NCI-H187 treated with DMSO at 0.1 percent for 48 hours (cell line): ENCODE data around the gene XPC.

Experiments used
- DNase-seq: peaks from one replicate; lab custom pipeline; 2025; lab: John Stamatoyannopoulos, UW

Gene XPC

DNA sequence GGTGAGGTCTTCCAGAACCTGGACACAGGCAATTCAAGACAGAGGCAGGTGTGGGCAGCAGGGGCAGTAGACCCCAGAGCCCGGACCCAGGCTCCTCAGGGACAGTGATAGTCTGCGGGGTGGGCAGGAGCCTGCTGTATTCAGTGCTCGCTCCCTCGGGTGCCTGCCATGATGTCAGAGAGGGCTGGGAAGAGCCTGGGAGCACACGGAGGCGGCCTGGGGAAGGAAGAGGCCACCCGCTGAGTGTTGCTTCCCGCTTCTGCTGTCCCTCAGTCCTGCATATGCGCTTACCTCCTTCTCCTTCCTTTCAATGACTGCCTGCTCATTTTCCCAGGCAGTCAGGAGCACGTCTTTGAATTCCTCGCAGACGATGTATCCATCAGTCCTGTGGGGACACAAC is 30.8 kb downstream of the XPC start:
- DNase-seq, result no peak

DNA sequence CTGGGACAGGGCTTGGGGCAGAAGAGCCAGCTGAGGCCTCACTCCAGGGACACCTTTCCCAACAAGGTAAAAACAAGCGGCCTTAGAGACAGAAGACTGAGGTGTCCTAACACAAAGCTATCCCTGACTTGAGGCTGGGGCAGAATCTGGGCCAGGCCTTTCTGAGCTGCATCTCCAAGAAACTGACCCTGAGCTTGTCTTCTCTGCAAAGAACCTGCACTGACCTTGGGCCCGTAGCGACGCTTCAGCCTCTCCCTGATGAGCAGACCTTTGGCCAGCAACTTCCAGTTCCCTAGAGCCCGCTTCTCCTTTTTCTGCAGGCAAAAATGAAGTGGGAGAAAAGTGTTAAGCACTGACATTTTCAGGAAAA is 31.4 kb downstream of the XPC start:
- no peak for DNase-seq

DNA sequence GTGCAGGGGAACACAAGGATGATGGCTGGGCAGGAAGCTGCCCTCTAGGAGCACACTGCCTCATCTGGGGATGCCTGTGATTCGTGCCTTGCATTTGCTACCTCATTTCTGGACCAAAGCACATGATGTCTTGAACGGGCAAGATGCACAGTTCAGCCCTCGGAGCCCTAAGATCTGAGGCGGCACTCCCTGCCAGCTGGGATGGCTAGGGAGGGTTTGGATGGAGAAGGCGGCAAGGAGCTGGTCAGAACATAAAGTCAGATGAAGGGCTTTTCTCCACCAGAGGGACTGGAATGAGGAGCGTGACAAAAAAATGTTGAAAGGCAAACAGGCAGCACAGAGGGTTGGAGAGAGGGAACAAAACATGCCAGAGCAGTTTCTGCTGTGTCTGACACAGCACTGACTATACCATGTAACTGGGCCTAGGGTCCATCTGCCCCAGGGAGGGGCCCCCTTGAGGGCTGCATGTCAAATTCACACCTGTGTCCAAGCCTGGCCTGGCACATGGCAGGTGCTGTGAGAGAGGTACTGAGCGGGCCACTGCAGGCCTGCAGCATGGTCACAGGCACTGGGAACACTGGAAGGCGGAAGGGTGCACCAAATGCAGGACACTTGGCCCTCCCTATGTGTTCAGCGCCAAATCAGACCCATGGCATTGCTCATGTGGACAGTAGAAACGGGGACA is 31.9 kb downstream of the XPC start:
- DNase-seq, result no peak

DNA sequence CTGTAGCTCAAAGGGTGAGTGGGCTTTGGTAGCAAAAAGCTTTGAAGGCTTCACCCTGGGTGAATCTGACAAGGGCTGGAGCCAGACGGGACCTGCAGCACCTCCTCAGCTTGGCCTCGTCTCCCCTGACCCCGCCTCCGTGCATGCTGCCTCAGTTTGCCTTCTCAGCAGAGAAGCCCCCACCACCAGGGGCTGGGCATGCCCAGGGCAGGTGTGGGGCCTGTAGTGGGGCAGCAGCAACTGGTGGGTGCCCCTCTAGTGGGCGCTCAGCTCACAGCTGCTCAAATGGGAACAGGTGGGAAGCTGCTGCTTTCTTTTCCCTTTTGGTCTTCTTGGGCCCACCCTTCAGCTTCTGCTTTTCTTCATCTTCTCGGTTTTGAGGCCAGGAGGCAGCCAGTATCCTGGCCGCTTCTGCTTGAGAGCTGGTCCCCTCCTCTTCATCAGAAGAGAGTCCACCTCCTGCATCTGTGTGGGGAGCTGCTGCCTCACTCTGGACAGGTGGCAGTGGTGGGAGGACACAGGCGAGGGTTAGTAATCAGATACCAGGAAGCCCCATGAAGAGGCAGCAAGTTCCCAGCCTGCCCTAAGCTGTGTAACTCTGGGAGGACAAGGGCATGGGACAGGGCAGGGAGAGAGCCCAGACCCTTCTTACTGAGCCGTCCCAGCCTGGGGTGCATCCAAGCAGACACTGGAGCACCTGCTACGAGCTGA is 32.6 kb downstream of the XPC start:
- no peak for DNase-seq

DNA sequence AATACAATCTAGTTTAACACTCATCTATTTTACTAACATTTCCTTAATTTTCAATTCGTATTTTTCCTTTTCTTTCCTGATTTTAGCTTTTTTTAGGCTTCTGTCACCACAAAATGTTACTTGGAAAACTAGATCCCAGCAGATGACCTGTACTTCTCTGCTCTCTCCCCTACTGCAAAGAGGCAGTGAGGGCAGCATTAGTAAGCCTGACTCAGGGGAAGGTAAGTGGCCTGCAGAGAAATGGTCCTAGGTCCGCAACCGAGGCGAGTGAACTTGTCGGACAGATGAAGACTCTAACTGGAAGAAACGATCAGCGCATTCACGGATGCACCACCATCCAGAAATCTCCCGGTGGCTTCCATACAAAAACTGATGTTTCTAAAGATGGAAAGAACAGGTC is 33.2 kb downstream of the XPC start:
- no peak for DNase-seq

DNA sequence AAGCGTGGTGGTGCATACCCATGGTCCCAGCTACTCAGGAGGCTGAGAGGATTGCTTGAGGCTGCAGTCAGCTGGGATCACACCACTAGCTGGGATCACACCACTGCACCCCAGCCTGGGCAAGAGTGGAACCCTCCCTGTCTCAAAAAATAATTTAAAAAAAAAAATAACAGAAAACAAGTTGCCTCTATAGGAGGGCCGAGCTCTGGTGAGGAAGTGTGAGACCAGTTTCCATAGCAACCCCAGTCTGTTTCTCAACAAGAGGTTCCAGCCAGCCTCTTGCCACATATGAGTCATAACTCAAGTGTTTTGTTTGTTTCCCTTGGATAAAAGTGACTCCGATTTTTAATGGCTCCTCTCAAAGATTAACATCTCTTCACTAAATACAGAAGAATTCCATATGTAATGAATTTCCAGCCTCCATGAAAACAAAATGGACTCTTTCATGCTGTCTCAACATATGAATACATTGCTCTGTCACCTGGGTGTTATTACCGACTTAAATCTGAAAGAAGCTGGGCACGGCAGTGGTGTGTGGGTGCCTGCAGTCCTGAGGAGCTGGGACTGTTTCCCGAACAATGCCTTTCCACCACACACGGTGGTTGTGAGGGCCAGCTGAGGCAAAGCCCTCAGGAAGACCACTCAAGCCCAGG is 33.9 kb downstream of the XPC start:
- DNase-seq, result peak; percentile 26

DNA sequence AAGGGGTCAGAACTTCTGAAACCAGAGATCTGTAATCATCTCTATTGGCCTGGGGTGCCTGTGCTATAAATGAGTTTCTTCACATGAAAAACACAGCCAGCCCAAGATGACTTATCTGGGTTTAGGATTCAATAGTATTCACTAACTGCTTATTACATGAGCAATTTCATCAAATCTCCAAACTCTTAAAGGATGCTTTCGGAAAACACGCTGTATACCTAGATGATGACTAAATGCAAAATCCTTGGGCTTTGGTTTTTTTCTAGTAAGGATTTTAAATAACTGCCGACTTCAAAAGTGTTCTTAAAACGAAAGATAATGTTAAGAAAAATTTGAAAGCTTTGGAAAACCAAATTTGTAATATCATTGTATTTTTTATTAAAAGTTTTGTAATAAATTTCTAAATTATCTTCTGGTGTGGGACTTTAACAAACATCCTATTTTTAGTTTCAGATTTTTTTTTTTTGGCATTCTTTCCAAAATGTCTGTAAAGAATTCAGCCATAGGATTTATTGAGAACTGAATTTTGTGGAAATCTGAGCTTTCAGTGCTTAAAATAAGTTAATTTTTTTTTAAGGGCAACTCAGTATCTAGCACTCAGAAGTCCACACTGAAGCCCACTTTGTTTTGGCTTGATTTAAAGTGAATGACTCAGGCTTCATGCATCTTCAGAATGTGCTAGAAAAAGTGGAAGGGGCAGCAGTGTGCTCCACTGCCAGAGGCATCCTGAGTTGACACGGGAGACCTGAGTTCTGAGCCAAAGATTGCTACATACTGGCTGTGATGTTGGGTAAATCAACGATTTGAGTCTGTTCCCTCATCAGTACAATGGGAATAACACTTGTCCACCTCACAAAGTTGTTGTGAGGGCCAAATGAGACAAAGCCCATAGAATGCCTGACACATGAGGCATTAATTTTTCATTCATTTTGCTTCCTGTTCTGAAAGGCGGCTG is 34.9 kb downstream of the XPC start:
- no peak for DNase-seq

DNA sequence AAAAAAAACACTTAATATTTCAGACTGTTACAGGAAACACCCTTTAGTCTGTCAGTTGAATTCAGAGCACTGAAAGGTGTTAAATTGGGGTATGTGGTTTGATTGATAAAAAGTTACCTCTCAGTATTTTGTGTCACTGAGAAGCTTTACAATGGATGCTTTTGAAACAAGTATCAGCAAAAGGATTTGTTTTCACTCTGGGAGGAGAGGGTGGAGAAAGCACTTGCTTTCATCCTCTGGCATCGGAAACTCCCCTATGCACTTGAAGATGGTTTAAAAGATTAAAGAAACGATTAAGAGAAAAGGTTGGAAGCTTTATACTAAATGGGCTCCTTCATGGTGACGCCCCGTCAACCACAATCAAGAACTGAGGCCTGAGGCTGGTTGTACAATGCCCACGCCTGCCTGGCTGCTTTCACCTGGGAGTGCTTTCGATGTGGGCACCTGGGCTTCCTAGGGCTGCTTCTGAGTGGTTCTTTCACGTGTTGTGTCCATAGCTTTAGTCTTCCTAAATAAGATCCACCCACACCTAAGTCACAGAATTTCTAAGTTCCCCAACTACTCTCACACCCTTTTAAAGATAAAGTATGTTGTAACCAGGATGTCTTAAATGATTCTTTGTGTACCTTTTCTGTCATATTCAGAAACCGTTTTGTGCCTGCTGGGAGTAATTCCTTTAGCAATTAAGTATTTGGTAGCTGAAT is 35.7 kb downstream of the XPC start:
- DNase-seq, result no peak

DNA sequence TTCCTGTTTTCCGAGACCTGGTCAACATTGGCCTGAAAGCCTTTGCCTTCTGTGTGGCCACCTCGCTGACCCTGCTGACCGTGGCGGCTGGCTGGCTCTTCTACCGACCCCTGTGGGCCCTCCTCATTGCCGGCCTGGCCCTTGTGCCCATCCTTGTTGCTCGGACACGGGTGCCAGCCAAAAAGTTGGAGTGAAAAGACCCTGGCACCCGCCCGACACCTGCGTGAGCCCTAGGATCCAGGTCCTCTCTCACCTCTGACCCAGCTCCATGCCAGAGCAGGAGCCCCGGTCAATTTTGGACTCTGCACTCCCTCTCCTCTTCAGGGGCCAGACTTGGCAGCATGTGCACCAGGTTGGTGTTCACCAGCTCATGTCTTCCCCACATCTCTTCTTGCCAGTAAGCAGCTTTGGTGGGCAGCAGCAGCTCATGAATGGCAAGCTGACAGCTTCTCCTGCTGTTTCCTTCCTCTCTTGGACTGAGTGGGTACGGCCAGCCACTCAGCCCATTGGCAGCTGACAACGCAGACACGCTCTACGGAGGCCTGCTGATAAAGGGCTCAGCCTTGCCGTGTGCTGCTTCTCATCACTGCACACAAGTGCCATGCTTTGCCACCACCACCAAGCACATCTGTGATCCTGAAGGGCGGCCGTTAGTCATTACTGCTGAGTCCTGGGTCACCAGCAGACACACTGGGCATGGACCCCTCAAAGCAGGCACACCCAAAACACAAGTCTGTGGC is 36.6 kb downstream of the XPC start:
- DNase-seq, result no peak

DNA sequence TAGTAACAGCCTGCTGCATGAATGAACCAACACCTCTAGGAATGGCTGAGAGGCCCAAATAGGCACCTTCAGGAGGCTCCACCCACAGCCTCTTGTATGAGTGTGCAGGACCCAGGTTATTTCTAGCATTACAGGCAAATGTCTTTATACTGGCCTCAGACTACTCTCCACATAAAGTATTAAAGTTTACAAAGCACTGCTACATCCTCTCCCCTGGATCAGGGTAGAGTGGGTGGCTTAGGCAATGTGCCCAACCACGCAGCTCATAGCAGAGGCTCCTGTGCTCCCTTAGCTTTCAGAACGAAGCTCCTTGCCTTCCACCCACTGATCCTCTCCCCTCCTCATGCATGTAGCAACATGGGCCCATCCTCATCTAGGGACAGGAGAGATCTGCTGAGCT is 37.3 kb downstream of the XPC start:
- DNase-seq, result no peak

DNA sequence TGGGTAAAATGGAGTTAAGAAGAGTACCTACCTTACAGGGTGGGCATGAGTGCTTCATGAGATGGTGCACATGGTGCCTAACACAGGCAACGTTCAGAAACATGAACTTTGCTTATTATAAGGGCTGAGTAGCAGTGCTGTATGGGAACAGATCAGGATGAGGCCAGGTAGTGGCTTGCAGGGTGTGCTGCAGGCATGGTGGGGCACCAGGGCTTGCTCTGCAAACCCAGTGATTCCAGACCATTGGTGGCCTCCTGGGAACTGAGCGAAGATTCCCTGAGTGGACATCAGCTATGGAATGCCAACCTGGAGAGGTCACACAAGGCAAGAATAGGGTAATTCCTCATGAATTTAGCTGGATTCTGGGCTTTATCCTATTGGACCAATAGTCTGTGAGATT is 37.7 kb downstream of the XPC start:
- DNase-seq, result no peak

DNA sequence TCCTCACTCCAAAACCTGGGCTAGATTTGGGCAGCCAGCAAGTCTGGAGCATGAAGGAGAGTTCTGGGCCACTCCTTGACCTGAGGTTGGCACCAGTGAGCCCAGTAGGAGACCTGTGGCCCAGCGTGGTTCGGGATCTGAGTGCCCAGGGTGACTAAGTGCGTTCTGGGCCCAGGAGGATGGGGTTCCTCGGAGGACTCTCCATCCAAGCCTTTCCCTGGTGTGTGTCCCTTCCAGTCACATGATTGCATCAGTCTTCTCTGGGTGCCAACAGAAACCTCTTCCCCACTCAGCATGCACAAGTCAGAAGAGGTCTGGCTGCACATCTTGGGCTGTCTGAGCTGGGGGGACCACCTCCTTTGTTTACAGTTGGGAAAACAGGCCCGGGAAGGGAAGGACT is 38.6 kb downstream of the XPC start:
- no peak for DNase-seq

DNA sequence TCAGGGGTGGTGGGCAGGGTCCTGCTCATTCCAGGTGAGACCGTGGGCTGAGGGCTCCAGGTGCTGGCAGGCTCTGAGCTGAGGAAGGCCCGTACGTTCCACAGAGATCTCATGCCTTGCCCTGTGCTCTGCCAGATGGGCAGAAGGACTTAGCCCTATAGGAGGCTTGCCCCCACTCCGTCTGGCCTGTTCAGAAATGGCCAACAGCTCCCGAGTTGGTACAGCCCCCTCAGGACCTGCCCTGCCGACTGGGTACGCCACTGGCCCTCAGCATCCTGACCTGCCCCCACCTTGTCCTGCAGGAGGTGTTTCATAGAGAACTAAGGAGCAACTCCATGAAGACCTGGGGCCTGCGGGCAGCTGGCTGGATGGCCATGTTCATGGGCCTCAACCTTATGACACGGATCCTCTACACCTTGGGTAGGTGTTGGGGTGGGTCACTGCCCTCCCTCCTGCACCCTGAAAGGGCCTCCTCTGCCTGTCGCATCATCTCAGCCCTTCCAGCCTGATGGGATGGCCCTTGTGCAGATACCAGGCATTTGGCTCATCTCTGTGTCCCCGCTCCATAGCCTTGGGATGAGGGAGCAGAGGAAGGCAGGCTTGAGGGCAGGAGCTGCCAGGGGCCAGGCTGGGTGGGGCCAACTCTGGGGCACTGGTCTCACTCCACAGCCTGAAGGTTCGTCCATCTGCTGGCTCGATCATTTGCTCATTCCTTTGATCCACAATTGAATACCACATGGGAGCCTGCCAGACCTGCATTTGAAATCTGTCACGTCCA is 39.3 kb downstream of the XPC start:
- no peak for DNase-seq

DNA sequence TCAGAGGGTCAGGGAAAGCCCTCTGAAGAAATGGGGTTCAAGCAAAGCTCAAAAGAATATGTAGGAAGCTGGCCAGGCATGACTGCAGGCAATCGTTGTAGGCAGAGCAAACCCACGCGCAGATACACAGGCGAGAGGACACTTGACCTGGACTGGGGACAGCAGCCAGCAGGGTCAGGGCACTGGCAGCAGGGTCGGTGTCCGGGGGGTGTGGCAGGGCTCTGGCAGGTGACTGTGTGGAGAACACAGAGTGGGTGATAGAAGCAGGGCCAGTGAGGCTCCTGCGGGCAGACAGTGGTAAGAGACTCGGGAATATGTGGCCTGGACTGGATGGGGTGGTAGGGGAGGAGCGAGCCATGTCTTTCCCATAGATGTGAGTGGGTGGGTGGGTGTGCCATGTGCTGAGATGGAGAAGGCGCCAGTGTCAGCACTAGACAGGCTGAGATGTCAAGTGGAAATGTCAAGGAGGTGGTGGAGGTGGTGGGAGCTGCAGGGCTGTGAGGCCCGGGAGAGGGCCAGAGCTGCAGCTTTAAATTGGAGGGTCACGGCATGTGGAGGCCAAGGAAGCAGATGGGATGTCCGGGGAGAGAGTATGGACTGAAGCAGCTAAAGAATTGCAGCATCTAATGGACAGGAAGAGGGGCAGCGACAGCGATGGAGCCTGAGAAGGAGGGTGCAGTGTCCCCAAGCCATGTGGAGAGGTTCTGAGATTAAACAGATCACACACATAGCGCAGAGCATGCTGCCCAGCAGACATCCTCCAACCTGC is 40.1 kb downstream of the XPC start:
- DNase-seq, result no peak

DNA sequence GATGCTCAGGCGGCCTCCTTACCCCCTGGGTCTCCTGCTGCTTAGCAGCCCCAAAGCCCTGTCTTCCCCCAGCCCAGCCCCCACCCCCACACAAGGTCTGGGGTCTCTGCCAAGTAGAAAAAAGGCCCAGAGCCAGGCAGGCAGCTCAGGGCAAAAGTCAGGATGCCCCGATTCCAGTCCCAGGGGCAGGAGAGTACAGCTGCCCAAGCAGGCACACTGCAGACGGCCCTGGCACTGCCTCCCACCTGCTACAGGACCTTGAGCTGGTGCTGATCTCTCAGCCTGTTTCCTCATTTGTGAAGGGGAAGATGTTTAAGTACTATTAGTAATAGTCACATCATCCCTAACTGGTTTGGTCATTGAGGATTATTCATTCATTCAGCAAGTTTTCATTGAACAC is 41.0 kb downstream of the XPC start:
- no peak for DNase-seq

DNA sequence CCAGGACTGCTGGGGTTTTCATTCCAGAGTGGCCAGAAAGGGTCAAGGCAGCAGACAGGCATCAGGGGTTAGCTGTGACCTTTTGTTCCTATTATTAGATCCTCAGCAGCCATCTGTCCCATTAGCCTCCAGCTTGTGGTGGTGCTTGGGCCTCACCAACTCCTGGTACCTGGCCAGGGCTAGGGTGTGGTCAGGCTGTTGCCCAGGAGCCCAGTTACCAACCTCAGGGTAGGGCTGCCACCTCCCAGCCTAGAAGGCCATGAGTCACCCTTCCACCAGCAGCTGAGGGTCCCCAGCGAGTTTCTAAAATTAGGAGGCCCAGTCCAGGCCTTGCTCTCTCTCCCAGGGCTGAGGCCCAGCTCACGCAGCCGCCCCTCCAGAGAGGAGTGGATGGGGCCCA is 41.4 kb downstream of the XPC start:
- DNase-seq, result no peak

DNA sequence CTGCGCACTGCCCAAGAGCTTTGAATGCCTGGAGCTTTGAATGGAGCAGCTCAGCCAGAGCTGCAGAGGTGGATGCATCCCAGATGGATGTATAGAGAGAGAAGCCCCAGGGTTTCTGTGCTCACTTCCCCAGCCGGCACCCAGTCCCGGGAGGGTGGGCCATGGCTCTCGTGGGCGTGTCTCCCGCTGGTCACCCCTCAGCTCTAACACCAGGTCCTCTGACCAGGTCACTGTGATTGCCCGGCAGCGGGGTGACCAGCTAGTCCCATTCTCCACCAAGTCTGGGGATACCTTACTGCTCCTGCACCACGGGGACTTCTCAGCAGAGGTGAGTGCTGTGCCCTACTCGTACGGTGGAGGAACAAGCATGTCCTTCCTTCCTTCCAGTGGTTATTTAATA is 42.8 kb downstream of the XPC start:
- no peak for DNase-seq

DNA sequence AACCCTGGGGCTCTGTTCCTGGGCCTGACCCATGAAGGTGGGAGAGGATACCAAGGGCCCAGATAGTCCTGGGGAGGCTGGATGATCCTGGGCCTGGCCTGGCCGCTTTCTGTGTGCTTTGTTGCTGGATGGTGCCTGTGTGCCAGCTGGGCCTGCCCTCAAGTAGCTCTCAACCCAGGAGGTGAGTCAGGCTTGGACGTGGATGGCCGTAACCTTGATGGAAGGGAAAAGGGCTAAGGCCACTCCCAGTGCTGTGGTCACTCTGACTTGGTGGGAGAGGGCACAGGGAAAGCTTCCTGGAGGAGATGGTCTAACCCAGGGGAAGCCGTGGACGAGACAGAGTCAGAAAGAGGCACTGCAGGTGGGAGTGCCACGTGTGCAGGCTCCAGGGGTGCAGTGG is 44.1 kb downstream of the XPC start:
- DNase-seq, result no peak

DNA sequence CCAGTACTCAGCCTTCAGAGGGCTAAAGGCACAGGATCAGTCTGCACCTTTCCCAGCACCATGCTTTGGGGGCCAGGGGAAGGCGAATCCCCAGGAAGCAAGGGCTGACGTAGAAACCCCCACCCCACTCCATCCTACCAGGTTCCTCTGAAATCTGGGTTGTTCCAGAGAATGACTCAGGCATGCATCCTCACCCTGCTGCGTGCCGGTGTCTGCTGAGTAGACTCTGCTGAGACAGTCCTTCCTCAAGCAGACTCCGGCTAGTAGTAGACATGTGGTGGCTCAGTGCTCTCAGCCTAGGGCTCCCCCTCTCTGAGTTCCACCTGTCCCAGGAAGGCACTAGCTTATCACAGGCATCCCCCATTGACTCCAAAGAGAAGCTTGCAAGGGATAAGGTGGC is 44.5 kb downstream of the XPC start:
- DNase-seq, result no peak
